NCI-H446 treated with DMSO at 0.1 percent for 48 hours (cell line): ENCODE data around the gene RGL1.

Source experiments
- DNase-seq: peaks from one replicate; lab custom pipeline; 2025; lab: John Stamatoyannopoulos, UW

Gene RGL1

DNA sequence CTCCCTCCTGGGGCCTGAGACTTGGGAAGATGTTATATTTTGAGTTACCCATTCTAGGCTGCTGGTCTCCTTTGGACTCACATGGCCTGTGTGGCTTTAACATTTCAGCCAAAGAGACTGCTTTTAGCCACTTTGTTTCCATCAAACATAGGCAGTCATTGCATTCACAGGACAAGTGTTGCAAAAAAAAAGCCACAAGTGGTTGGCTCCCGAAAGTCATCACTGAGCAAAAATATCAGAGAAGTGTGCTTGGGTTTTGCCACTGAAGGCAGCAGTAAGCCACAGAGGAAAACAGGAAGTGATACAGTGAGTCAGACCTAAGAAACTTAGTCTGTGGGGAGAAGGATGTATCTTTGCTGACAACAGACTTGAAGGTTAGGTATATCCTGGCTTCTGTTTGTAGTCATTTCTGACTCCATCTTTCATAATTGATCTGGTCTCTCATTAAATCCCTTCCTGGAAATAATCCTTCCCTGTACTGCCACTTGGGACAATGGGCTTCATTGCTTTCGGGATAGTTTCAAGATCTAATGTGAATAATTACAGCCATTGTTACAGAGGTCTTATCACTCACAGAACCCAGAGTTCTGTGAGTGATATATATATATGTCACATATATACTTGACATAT lies 151.8 kb downstream of the RGL1 start:
- no peak for DNase-seq

DNA sequence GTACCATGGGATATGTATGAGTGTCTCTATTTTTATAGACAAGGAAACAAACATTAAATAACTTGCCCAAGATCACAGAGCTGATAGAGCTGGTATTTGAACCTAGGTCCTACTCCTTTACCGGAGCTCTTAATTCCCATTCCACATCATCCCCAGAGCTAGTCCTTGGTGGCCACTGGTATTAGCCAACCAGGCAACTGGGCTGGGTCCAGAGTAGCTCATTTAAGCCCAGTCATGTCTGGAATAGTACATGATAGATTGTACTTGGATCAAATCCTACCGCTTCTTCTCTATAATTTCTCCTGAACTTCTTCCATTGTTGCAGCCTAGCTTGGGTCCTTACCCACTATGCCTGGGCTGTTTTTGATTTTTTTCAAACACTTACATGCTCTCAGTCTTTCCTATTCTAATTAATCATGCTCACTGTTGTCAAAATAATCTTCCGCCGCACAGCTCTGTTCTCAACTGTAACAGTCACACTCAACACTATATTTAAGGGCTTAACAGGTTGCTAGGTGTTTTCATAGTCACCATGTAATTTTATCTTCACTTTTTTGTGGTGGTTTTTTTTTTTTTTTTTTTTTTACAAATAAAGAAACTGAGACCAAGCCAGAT lies 152.4 kb downstream of the RGL1 start:
- no peak for DNase-seq

DNA sequence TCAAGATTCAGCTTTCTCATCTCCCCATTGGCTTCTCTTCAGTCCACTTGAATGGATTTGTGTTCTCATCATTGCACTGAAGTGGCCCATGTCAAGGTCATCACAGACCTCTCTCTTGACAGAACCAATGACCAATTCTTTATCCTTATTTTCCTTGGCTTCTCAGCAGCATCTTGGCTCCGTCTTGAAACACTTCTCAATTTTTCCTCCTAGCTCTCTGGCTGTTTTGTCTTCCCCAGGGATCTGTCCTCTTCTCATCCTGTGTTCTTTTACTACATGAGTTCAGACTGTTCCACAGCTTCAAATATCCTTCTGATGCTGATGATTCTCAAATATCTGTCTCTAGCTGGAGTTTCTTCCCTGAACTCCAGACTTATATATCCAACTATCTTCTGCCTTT lies 154.0 kb downstream of the RGL1 start:
- no peak for DNase-seq

DNA sequence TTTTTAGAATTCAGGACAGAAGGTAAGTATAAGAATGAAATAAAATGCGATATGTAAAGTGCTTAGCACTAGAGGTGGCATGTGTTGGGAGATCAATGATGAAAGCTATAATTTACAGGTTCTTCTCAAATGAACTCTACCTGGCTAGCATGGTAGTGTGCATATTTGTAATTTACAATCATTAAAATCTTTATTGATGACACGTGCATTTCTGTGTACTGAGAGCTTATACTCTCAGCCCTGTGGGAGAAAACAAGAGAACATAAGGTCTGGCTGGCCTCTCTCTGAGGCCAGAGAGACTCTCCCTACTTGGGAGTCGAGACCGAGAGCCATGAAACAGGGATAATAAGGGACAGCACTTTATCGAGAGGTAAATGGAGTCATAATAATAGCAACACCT lies 156.2 kb downstream of the RGL1 start:
- DNase-seq = no peak

DNA sequence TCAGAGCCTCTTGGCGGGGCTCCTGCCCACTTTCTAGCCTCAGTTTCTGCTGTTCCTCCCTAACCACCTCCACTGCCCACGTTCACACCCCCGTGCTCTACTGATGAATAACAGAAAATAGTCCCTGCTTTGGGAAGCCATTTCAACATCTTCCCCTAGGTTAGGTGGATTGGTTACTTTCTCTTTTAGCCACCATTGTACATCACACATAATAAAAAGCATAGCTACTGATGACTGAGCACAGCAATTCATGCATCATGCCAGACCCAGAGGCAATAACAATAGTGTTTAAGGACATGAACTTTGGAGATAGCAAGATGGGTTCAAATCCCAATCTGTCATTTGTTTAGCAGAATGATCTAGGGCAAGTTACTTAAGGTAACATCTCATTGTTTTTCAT lies 158.0 kb downstream of the RGL1 start:
- DNase-seq = no peak

DNA sequence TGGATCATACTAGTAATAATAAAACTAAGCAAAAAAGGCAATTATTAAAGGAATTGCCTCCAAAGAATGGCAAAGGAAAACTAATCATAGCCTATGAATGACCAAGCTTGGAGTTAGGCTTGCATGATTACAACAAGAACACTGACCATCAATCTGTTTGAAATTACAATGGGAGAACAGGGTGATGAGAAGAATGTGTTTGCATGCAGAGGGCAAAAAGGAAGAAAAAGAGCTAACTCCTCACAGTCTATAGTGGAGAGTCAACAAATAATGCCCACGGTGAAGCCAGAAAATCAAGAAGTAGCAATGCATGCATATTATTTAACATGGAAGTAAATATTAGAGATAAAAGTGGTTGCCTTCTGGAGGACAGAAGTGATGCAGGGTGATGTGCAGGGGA lies 160.8 kb downstream of the RGL1 start:
- DNase-seq = no peak

DNA sequence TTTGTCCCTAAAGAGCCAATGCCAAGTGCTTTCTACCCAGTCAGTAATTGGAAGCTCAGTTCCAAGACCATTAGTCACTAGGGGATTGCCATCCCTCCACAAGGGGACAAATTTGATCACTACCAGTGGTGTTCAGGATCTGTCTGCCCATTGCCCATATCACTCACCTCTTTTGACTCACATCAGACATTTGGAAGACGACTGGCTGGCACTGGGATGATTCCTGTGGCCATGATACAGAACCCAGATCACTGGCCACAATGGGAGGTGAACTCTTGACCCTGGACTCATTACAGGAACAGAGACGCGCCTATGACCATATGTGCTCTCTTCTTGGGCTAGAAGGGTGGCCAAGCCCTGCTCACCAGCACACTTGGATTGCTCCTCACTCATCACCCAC lies 161.6 kb downstream of the RGL1 start:
- DNase-seq = no peak

- DNase-seq = no peak
These were observed 163.0 kb downstream of the RGL1 start for GRCh38 chr1:183967914-183968313.

DNA sequence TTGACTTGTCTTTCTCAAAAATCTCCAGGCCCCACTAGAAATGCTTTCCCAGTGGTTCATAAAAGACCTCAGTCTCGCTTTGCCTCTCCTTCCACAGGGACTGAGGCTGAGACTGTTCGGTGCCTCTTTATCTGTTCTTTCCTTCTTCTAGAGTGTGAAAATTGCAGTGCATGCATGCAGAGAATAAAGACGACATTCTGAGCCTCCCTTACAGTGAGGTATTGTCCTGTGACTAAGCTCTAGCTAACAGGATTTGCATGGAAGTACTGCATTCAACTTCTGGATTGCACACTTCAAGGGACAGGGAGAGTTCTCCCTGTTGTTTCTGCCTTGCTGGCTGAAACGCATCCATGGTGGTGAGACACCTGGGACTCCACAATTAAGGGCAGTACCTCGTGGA lies 163.5 kb downstream of the RGL1 start:
- DNase-seq = no peak

DNA sequence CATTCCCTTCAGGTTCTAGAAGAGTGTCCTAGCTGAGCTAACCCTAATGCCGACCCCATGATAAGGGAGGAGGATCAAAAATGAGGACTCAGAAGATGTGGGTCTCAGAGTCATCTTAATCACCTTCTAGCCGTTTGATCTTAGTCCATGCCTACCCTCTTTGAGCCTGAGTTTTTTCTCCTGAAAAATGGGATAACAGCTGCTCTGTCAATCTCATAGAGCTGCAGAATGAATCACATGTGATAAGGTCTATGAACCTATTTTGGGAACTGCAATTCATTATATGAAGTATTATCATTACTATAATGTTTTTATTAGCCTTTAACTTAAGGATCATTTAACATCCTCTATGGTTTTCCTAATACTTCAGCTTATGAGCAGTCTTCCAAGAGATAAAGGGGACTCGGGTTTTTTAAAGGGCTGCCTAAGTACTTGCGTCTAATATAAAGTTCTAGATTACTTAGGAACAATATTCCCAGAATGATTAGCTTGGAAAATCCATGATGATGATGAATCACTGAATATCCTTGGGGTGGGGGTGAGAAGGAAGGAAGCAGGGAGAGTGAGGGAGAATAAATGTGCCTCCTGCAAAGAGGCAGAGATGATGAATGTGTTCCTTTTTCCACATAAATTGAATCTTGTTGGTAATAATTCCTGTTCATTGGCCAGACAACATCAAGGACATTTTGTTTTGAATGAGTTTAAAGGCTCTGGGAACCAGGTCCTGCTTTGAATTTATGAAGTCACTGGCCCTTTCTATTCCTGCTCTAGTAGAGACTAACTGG lies 165.8 kb downstream of the RGL1 start:
- no peak for DNase-seq

- no peak for DNase-seq
These were observed 170.7 kb downstream of the RGL1 start for GRCh38 chr1:183975651-183976050.

- no peak for DNase-seq
These were observed 172.8 kb downstream of the RGL1 start for GRCh38 chr1:183977717-183978116.
